Subcutaneous abdominal adipose tissue (tissue), 5 donors: ENCODE data around the gene AK9.
"Not testable (repeated sequence)": the region's sequence is repeated elsewhere in the genome, so short reads cannot be mapped to it uniquely, and the experiment has no call there.

Experiments
- H3K27ac ChIP-seq: one replicate; pipeline ENCODE4 v1.7.0; 2013; ENCODE audit warnings: low read depth, mild to moderate bottlenecking, inconsistent platforms, low read length, moderate library complexity
- H3K27me3 ChIP-seq, 5 donors: one replicate each; pipeline ENCODE4 v1.7.0; 2013; ENCODE audit warnings: low read length in 5 of 5, inconsistent platforms in 1 of 5; ENCODE audit not compliant: control insufficient read depth in 5 of 5, insufficient read depth in 4 of 5
- H3K36me3 ChIP-seq, 5 donors: one replicate each; pipeline ENCODE4 v1.7.0; 2013; ENCODE audit warnings: low read length in 5 of 5; ENCODE audit not compliant: control insufficient read depth in 5 of 5, insufficient read depth in 5 of 5
- H3K4me1 ChIP-seq, 5 donors: one replicate each; pipeline ENCODE4 v1.7.0; 2013; ENCODE audit warnings: low read length in 5 of 5, mild to moderate bottlenecking in 3 of 5, moderate library complexity in 1 of 5; ENCODE audit not compliant: control insufficient read depth in 5 of 5, insufficient read depth in 5 of 5
- H3K4me3 ChIP-seq, 5 donors: one replicate each; pipeline ENCODE4 v1.7.0; 2013; ENCODE audit warnings: low read length in 5 of 5, low read depth in 1 of 5
- H3K9ac ChIP-seq, 5 donors: one replicate each; pipeline ENCODE4 v1.7.0; 2013; ENCODE audit warnings: low read length in 5 of 5, mild to moderate bottlenecking in 4 of 5, moderate library complexity in 3 of 5
- H3K9me3 ChIP-seq, 5 donors: one replicate each; pipeline ENCODE4 v1.7.0; 2013; ENCODE audit warnings: low read length in 5 of 5; ENCODE audit not compliant: control insufficient read depth in 5 of 5
- donor health status: healthy.
- donor health status: healthy.
- donor health status: healthy.
- donor health status: healthy.
- donor health status: healthy.

Gene AK9

GRCh38 chr6:109523478-109523877 lies 167.5 kb downstream of the AK9 start:
- Histone ChIP-seq H3K9ac (no peak overlapping the region), H3K27me3 (no peaks in the 10 kb centered on the region), H3K36me3 (no peaks in the 10 kb centered on the region), H3K27ac (no peak overlapping the region), H3K4me3 (no peak overlapping the region), H3K4me1 (peaks cover 0 to 6% (median 0%) of the 10 kb centered on the region in 5 donors), H3K9me3 (peaks cover 0 to 10% (median 7%) of the 10 kb centered on the region in 5 donors)

- Histone ChIP-seq H3K27me3 (no peaks in the 10 kb centered on the region), H3K9me3 (peaks cover 0 to 10% (median 7%) of the 10 kb centered on the region in 5 donors), H3K4me3 (no peak overlapping the region), H3K36me3 (no peaks in the 10 kb centered on the region), H3K4me1 (peaks cover 0 to 6% (median 0%) of the 10 kb centered on the region in 5 donors), H3K27ac (peak overlapping the region; percentile 14), H3K9ac (no peak overlapping the region)
Observed at GRCh38 chr6:109521080-109521479, 169.9 kb downstream of the AK9 start.

- not testable (repeated sequence) for H3K27me3 ChIP-seq, H3K4me3 ChIP-seq, H3K36me3 ChIP-seq, H3K27ac ChIP-seq, H3K9ac ChIP-seq, H3K4me1 ChIP-seq
- peaks cover 0 to 10% (median 5%) of the 10 kb centered on the region in 5 donors for H3K9me3 ChIP-seq
Observed at GRCh38 chr6:109519647-109520046, 171.4 kb downstream of the AK9 start.

- Histone ChIP-seq H3K27ac (no peak overlapping the region), H3K9me3 (no peaks in the 10 kb centered on the region), H3K4me1 (peaks cover 0 to 6% (median 0%) of the 10 kb centered on the region in 5 donors), H3K36me3 (no peaks in the 10 kb centered on the region), H3K9ac (no peak overlapping the region), H3K4me3 (no peak overlapping the region), H3K27me3 (no peaks in the 10 kb centered on the region)
Observed at GRCh38 chr6:109516929-109517328, 174.1 kb downstream of the AK9 start.

DNA sequence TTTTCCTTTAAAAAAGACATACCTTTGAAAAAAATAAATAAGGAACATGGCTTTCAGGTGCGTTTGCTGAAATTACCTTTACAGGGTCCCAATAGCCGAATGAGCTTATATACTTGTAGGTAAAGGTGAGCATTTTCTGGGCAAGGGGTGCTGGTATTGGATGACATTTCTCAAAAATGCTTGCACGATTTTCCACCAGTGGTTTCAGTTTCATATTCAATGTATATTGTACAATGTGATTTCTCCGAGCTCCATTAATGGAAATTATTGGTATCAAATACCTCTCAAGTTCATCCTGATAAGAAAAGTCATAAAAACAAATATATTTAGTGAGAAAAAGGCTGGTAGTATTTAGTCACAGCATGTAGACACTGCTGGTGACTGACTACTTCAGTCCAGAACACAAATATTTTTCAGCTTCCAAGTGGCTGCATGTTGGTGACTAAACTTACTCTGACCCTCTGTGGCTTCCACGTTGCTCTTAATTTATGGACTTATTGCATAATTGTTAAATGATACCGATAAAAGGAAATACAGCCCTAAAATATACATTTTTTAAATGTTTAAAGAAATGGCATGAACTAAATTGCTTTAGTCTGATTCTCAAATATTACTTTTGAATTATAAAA lies 175.1 kb downstream of the AK9 start:
- no peak overlapping the region for H3K4me3 ChIP-seq
- no peaks in the 10 kb centered on the region for H3K36me3 ChIP-seq
- H3K27ac ChIP-seq, result no peak overlapping the region
- no peaks in the 10 kb centered on the region for H3K27me3 ChIP-seq
- no peaks in the 10 kb centered on the region for H3K9me3 ChIP-seq
- H3K4me1 ChIP-seq, result peaks cover 0 to 2% (median 0%) of the 10 kb centered on the region in 5 donors
- H3K9ac ChIP-seq, result no peak overlapping the region

GRCh38 chr6:109514946-109515345 lies 176.1 kb downstream of the AK9 start:
- H3K9ac ChIP-seq, result no peak overlapping the region
- no peak overlapping the region for H3K27ac ChIP-seq
- H3K4me3 ChIP-seq, result no peak overlapping the region
- peaks cover 0 to 2% (median 0%) of the 10 kb centered on the region in 5 donors for H3K4me1 ChIP-seq
- H3K27me3 ChIP-seq, result no peaks in the 10 kb centered on the region
- H3K36me3 ChIP-seq, result no peaks in the 10 kb centered on the region
- H3K9me3 ChIP-seq, result no peaks in the 10 kb centered on the region

DNA sequence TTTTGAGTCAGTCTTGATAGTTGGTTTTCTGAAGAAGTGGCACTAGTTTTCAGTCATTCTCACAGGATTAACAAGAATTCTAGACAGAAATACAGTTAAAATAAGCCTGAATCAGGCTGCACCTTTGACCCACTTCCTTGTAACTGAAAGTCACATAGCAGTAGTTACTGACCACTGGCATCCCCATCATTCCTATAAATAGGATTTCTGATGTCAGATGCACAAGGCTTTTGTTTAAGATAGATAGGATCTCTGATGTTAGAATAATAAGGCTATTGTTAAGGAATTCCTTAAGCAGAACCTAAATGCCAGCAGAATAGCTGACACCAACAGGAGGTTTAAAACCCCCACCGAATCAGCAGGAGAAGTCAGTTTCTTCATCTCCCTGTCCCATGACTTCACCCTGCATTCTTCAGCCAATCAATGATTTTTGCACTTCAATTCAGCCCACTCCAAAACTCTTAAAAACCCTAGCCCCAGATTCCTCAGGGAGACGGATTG lies 177.4 kb downstream of the AK9 start:
- no peaks in the 10 kb centered on the region for H3K27me3 ChIP-seq

DNA sequence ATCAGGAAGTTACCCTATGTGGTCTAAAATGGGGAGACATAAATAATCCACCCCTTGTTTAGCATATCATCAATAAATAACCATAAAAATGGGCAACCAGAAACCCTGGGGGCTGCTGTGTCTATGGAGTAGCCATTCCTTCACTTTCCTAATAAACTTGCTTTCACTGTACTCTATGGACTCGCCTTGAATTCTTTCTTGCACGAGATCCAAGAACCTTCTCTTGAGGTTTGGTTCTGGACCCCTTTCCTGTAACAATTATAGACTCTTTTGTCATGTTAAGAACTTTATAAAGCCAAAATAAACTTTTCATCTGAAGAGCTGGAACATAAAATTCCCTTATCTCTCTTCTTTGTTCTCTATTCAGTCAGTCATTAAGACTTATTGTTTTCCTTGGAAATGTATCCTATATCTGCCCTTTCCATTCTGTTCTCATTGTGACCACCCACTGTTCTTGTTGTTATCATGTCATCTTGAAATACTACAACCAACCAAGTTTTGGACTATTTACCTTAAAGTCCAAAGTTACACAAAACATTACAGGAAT lies 178.7 kb downstream of the AK9 start:
- H3K36me3 ChIP-seq, result no peaks in the 10 kb centered on the region
- peaks cover 0 to 2% (median 0%) of the 10 kb centered on the region in 5 donors for H3K4me1 ChIP-seq
- no peak overlapping the region for H3K4me3 ChIP-seq
- H3K27me3 ChIP-seq, result no peaks in the 10 kb centered on the region
- H3K9me3 ChIP-seq, result no peaks in the 10 kb centered on the region
- no peak overlapping the region for H3K27ac ChIP-seq
- no peak overlapping the region for H3K9ac ChIP-seq

More for the DNA sequence above, 177.4 kb downstream of the AK9 start:
- Histone ChIP-seq H3K9me3 (no peaks in the 10 kb centered on the region), H3K4me3 (no peak overlapping the region), H3K36me3 (no peaks in the 10 kb centered on the region), H3K27ac (no peak overlapping the region), H3K4me1 (peaks cover 0 to 2% (median 0%) of the 10 kb centered on the region in 5 donors), H3K9ac (no peak overlapping the region)

DNA sequence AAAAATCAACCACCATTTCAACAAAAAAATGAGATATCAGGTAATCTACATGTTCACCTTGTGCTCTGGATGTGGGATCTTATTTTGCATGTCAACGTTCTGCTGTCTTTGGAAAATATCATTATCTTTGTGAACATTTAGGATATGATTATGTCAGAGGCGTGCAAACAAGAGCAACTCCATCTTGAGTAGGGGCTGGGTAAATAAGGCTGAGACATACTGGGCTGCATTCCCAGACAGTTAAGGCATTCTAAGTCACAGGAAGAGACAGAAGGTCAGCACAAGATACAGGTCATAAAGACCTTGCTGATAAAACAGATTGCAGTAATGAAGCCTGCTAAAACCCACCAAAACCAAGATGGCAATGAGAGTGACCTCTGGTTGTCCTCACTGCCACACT lies 179.2 kb downstream of the AK9 start:
- no peak overlapping the region for H3K27ac ChIP-seq
- H3K36me3 ChIP-seq, result no peaks in the 10 kb centered on the region
- H3K27me3 ChIP-seq, result no peaks in the 10 kb centered on the region
- H3K9me3 ChIP-seq, result no peaks in the 10 kb centered on the region
- no peak overlapping the region for H3K9ac ChIP-seq
- peaks cover 0 to 2% (median 0%) of the 10 kb centered on the region in 5 donors for H3K4me1 ChIP-seq
- no peak overlapping the region for H3K4me3 ChIP-seq

DNA sequence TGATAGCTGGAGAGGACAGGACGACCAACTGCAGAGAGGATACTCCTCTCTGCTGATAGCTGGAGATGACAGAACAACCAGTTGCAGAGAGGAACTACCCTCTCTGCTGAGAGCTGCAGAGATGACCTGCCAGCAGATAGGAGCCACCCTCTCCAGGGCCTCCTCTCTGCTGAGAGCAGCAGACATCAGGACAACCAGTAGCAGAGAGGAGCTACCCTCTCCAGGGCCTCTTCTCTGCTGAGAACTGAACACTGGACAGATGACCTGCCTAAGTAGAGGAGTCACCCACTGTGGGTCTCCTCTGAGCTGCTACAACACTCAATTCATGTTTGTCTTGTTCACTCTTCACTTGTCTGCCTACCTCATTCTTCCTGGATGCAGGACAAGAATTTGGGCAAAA lies 180.6 kb downstream of the AK9 start:
- no peaks in the 10 kb centered on the region for H3K9me3 ChIP-seq
- H3K4me3 ChIP-seq, result no peak overlapping the region
- no peak overlapping the region for H3K9ac ChIP-seq

More for the DNA sequence above, 180.6 kb downstream of the AK9 start:
- no peaks in the 10 kb centered on the region for H3K36me3 ChIP-seq
- H3K27ac ChIP-seq, result no peak overlapping the region
- H3K27me3 ChIP-seq, result no peaks in the 10 kb centered on the region
- peaks cover 0 to 2% (median 0%) of the 10 kb centered on the region in 5 donors for H3K4me1 ChIP-seq
